Stimulated activated CD4-positive, alpha-beta T cell treated with anti-CD3 and anti-CD28 coated beads, Interleukin-15, amount 100 ng/mL, for 24 hours (primary cell): ENCODE data around the gene BCDIN3D.

Experiments used
- DNase-seq: peaks from one replicate; pipeline ENCODE4 v3.0.0-alpha.2; 2020

BCDIN3D gene

DNA sequence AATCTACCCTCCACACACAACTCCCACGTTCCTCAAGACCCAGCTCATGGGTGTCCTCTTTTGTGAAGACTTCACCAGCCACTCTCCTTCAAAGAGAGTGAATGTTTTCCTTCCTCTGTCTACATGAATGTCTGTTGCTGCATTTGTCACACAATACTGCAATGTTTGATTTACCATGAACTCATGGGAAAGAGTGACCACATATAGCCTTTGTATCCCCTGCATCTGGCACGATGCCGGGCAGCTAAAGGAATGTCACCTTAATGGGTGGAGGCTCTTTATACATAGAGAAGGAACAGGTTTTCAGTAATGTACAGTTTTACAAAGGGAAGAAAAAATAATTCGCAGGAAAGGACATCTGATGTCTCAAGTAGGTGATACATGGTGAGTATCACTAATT, 12.1 kb upstream of the BCDIN3D start:
- no peak for DNase-seq

GRCh38 chr12:49853671-49854070, 10.8 kb upstream of the BCDIN3D start:
- no peak for DNase-seq

DNA sequence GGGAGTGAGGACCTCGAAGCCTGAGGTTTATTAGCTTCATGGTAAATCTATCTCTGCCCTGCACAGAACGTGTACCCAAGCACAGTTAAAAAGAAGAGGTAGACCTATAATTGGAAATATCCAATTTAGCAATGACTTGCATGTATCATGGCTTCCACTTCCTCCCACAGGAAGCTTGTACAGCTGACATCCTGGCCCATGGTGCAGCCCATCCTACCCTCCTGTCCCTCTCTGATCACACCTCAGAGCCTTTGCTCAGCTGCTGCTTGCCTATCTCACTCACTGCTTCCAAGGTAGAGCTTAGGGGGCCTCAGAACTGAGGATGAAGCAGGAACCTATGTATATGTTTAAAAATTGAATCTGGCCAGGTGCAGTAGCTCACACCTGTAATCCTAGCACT, 4.3 kb upstream of the BCDIN3D start:
- DNase-seq = no peak

- no peak for DNase-seq
Observed at GRCh38 chr12:49846032-49846431, 3.1 kb upstream of the BCDIN3D start.

DNA sequence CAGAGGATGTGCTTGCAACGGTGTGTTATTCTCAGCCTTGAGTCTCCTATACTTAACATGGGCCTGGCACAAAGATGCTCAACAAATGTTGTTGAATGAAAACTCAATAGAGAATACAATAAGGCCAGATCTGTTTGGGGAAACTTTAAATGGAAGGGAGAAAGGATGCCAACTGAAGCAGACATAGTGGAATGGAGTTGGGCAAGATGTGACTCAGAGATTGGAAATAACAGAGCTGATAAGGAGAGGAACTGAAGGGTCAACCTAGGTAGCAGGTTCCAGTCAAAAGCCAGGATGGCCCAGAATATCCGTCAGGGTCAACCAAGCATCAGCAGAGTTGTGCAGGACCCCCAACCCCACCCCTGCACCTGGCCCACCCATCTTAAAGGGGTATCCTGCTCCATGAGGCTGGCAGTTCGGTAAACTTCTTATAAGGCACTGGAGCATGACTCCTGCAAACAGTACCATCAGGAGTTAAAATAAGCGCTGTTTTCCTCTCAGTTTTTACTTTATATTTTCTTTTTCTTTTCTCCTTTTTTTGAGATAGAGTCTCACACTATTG, 1.1 kb upstream of the BCDIN3D start:
- DNase-seq = no peak

DNA sequence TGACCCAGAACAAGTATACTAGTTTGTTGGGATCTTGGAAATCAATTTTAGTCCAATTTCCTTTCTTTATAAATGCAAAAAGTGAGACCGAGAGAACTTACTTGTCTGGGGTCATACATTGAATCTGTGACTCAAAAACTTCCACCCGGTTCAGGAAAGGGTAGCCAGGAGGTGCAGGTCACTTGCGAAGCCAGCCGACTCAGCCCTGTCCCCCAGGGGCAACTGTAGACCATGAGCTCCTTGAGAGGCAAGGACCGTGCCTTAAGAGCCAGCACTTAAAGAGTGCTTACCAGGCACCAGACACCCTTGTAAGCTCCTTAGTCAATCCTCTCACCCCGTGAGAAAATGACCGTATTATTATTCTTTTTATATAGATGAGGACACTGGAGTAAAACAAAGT, 505 bp upstream of the BCDIN3D start:
- no peak for DNase-seq

- peak; percentile 40 for DNase-seq
Observed at GRCh38 chr12:49838973-49839633, 3.8 kb downstream of the BCDIN3D start.

GRCh38 chr12:49832836-49833421, 10.0 kb downstream of the BCDIN3D start:
- DNase-seq = no peak

DNA sequence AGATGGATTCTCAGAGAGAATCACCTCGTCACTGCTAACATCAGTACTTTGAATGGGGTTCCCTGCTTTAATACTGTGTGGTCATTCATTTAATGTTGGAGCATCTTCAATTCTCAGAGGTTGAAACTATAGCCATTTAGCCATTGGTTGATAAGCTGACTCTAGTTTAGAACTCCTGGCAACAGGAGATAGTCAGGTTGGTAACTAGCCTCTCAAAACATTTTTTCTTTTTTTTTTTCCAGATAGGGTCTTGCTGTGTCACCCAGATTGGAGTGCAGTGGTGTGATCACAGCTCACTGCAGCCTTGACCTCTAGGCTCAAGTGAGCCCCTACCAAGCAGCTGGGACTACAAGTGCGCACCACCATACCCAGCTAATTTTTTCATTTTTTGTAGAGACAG, 11.2 kb downstream of the BCDIN3D start:
- no peak for DNase-seq

- DNase-seq = peak; percentile 97
Observed at GRCh38 chr12:49828133-49829091, 14.5 kb downstream of the BCDIN3D start, which contains the start of gene NCKAP5L. TSS of gene NCKAP5L (minus strand) at chr12:49828413. CDS start at chr12:49804044, 24,369 bp downstream.

DNA sequence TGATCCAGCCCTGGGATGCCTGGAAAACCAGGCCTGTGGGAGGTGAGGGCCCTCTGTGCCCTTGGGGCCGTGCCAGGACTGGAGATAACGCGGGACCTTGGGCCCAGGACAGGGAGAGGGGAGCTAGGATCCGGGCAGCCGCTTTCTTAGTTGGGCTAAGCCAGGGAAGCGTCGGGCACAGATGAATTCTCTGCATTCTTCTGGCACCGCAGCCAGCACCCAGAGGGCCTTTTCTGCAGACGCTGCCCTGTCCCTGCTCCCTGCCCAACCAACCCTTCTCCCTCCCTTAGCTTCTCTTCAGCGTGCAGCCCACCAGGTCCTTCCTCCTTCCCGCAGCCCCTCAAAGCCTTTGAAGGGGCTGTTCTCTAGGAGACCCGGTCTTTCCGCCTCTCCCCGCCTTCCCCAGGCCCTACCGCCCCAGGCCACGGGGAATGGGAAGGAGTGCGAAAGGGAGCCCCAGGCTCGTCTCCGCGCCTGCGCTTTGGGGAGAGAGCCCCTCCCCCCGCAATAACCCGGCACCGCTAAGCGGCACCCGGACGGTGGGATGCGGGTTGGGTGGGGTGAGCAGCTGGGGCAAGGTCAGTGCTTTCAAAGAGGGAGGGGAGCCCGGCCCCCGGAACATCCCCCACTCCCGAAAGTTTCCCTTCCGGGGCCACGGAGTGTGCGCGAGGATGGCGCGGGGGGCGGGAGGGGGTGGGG, 15.4 kb downstream of the BCDIN3D start:
- peak; percentile 61 for DNase-seq

- DNase-seq = no peak
Observed at GRCh38 chr12:49827051-49827400, 15.9 kb downstream of the BCDIN3D start.

DNA sequence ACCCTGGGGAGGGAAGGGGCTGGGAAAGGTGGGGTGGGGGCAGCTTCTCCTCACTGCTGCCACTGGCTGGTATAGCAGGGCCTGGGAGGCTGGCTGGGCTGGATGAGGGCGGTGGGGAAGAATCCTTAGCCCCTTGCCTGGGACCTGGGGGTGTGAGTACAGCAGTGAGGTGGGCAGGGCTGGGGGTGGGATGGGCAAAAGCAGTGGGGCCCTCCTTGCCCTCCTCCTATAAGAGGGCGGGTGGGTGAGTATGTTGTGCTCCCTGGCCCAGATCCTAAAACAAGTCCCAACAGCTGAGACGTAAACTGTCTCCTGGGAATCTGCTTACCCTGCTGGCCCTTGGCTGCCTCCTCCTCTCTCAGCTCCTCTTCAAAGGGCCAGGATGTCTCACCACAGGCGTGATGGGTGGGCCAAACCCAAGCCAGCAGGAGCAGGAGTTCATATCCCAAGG, 16.9 kb downstream of the BCDIN3D start:
- DNase-seq = no peak

DNA sequence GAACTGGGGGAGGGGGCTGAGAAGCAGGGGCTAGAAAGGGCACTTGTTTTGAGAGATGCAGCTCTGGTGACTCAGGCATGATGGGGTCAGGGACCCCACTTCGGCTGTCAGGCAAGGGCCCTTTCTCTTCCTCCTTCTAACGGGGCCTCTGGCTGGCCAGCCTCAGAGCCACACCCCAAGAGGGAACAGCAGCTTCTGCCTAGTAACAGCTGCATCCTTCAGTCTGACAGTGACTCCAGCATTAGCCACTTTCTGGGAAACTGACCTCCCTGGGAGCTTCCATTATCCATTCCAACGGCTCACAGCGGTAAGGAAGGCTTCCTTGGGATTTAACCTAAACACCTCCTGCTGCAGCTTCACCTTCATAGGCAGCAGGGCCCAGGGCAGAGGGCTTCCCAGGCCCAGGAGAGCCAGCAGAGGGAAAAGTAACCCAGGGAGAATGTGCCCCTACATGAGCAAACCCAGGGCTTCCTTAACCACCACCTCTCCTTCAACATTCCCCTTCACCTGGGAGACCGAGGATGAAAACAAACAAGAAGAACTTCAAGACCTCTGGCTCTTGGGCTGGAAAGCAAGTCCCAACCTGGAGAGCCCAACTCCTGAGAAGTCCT, 17.4 kb downstream of the BCDIN3D start:
- DNase-seq = no peak

DNA sequence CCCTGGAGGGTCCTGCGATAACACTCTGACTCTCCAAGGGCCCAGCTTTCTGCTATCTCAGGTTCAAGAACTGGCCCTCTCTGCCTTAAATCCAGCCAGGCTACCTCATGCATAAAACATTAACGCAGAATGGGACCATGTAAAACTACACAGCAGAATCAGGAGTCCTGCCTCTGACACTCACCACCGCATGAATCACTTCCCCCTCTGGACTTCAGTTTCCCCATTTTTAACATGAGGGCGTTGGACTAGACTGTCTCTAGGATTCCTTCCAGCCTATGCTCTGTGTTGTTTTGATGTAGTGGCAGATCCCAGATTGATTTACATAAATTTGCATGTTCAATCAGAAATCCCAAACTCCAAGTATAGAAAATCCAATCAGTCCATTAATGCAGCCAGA, 18.0 kb downstream of the BCDIN3D start:
- DNase-seq = no peak

- DNase-seq = no peak
Observed at GRCh38 chr12:49824416-49824815, 18.5 kb downstream of the BCDIN3D start.

- no peak for DNase-seq
Observed at GRCh38 chr12:49823951-49824350, 19.0 kb downstream of the BCDIN3D start.

GRCh38 chr12:49823350-49823749, 19.6 kb downstream of the BCDIN3D start:
- DNase-seq = no peak

- DNase-seq = no peak
Observed at GRCh38 chr12:49821373-49822287, 21.3 kb downstream of the BCDIN3D start.

DNA sequence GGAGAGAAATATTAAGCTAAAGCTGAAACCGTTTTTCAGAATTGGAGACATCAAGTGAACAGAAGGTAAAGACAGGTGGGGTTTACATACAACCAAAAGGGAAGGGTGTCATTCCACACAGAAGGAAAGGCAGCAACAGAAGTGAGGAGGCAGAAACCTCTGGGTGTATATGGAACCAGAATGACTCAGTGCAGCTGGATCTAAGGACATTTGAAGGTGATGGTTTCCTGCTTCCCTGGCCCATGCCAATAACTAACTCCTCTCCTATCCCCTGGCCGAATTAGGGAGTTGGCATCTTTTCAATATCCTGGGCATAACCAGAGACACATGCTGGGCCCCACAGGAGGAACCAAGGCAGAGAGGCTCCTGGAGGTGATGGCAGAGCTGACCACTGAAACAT, 23.1 kb downstream of the BCDIN3D start:
- DNase-seq = no peak

DNA sequence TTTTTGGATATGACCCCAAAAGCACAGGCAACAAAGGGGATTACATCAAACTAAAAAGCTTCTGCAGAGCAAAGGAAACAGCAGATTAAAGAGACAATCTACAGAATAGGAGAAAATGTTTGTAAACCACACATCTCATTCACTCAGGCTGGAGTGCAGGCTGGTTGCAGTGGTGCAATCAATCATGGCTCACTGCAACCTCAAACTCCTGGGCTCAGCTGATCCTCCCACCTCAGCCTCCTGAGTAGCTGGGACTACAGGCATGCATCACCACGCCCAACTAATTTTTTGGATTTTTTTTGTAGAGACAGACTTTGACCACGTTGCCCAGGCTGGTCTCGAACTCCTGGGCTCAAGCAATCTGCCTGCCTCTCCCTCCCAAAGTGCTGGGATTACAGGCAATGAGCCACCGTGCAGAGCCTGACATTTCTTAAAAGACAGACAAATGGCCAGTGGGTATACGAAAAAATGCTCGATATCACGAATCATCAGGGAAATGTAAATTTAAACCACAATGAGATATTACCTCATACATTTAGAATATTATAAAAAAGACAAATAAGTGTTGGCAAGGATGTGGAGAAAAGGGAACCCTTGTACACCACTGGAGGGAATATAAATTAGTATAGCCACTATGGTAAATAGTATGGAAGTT, 24.5 kb downstream of the BCDIN3D start:
- no peak for DNase-seq
